ENCODE measurements around the gene FBN3.

The FBN3 gene

DNA sequence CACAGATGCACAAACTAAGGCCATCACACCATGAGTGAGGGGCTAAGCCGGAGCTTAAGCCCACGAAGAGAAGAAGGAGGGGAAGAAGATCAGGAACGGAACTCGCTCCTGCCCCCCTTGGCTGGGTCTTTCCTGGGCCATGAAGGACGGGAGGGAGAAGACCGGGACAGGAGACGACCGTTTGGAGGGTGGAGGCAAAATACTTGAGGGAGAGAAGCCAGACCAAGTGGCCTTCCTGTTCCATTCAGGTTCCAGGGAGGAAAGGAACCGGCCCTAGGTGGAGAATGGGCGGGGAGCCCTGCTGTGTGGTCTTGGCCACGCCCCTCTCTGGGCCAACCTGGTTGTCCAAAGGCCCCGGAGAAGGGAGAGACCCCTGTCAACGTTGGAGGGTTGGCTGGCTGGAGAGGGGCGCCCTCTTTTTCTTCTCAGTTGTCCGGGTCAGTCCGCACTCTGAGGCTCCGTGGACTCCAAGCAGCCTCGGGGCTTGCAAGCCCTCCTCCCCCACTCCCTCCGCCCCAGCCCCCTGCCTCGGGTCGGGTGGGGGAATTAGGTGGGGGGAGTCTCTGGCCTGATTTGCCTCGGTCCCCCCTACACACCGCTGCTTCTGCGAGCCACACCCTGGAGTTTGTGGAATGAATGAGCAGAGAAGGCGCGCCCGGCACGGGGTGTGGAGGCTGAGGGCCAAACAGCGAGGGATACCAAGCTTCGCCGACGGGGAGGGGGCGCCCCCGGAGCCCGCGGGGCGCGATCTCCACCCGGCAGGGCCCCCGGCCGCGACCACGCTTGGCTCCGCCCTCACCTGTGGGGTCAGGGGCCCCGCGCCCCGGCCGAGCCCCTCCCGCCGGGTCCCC lies 757 bp downstream of the FBN3 start:
- no peak for DNase-seq (ENCODE audit: low read depth in 2 of 2)

DNA sequence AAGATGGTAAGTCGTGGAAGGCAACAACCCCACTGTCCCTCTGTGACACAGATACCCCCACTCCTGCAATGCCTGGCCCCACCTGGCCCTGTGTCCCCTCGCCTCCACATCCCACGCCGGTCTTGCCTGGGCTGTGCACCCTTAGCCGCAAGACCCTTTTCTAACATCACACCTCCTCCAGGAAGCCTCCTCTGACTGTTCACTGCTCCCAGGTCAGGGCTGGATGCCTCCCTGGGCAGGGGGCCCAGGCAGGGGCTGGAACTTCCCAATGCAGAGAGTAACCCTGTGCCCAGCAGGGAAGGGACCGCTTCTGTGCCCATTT lies 1.3 kb downstream of the FBN3 start:
- DNase-seq (ENCODE audit: low read depth in 2 of 2) = no peak

DNA sequence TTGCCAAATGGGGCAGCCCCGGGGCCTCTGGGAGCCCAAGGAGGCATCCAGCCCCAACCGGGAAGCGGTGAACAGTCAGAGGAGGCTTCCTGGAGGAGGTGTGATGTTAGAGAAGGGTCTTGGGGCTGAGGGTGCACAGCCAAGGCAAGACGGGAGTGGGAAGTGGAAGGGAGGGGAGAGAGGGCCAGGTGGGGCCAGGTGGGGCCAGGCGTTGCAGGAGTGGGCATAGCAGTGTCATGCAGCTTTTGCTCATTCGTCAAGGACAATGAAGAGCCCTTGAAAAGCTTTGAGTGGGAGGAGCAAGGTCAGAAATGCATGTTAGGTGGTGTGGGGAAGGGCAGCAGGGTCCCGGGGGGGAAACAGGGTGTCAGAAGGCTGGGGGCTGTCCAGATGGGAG lies 1.8 kb downstream of the FBN3 start:
- DNase-seq (ENCODE audit: low read depth in 2 of 2) = no peak

DNA sequence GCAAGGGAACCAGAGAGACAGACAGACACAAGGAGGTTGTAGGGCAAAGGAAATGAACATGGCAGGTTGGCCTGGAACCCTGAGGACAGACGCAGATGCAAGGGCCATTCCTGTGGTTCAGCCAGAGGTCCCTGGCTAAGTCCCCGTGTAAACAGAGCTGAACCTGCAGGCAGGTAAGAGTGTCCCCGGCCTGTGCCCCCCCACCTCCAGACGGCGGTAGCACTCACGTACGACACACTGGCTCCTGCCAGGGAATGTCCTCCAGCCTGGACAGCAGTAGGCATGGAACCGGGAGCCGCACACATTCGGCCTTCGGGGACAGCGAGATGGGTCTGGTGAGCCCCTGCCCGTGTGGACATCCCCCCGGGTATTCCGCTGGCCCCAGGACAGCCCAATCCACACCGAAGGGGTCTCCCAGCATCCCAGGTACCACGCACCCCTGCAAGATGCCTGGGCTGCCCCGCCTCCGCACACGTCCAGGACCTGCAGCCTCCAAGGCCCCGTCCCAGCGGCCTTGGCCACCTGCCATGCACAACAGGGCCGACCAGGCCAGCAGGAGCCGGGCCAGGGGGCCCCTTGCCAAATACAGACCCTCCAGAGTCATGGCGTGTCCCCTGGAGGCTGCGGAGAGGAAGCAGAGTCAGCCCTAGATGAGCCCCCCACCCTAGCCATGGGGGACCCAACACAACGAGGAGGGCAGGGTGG lies 2.4 kb downstream of the FBN3 start:
- no peak for DNase-seq (ENCODE audit: low read depth in 2 of 2)

DNA sequence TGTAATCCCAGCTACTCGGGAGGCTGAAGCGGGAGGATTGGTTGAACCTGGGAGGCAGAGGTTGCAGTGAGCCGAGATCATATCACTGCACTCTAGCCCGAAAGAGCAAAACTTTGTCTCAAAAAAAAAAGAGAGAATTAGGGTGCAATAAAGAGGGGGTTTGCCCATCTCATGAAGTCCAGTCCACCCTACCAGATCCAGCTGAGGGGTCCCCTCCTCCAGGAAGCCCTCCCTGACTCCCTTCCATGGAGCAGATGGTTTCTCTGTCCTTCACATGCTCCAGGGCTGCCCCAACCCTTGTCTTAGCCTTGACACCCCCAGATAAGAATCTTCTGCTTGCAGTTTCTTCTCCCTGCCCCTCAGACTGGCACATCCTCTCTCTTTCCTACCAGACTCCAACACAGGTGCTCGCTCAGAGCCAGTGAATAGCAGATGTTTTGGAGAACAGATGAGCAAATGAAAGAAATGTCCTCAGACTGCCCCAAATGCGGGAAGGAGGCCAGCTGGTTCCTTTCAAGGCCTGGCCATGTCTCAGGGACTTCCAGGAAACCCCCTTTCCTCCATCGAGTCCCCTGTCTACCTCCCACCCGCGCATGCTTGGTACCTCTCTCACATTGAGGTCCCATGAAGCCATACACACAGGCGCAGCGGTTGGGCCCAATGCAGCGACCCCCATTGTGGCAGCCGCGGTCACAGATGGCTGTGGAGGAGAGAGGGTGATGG lies 5.0 kb downstream of the FBN3 start:
- no peak for DNase-seq (ENCODE audit: low read depth in 2 of 2)

DNA sequence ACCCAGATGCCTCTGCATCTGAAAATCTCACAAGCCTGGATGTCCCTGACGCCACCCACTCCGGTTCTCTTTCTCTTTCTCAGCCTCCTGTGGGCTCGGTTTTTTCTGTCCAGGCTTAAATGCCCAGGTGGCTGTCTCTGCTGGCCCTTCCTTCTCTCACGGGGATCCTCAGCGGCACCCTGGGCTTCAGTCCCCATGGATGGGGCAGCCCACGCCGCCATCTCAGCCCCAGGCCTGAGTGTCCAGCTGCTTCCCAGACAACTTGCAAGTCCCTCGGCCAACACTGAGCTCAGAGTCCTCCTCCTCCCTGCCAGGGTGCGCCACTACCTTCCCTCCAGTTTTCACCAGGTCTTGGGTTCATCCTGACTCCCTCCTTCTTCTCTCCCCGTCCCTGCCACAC lies 6.4 kb downstream of the FBN3 start:
- no peak for DNase-seq (ENCODE audit: low read depth in 2 of 2)

DNA sequence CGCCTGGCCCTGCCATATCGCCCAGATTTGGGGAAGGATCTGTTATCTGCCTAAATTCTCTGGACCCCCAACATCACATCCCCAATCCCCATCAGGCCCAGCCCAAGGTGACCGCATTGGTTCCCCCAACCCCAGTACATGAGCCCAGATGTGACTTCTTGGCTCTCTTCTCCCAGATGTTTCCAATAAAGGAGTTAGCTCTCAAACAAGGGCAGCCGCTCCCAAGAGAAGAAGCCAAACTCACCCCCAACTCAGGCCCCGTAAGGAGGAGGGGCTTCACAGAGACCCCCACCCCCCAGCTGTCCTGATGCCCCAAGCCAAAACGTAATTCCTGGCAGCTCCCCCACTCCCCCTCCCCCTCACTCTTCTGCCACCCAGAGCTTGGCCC lies 6.9 kb downstream of the FBN3 start:
- no peak for DNase-seq (ENCODE audit: low read depth in 2 of 2)

DNA sequence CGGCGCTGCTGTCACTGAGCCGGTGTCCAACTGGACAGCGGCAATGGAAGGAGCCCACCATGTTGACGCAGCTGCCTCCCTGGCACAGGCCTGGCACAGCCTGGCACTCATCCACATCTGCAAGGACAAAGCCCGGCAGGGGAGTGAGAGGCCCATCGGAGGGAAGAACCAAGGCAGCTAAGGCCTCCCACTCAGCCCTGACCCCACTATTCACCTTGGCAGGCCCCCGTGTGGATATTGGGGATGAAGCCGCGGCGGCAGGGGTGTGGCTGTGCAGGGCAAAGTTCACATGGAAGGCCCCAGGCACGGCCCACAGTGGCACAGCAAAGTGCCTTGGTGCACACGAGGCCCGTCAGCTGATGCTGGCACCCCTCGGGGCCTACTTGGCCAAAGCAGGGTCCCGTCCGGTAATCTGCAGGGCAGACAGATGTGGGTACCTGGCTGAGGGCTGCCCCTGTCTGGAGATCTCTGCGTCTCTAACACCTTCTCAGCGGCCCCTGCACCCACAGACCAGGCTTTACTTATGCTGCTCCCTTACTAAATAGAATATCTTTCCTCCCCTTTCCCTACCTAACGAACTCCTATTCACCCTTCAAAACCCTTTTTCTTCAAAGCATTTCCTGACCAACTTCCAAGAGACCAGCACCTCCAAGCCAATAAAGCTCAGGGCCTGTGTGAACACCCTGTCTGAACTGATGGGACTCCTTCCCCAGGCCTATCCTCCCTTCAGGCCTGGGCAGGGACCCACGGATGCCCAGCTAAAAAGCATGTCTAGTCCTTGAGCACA lies 7.5 kb downstream of the FBN3 start:
- no peak for DNase-seq (ENCODE audit: low read depth in 2 of 2)

DNA sequence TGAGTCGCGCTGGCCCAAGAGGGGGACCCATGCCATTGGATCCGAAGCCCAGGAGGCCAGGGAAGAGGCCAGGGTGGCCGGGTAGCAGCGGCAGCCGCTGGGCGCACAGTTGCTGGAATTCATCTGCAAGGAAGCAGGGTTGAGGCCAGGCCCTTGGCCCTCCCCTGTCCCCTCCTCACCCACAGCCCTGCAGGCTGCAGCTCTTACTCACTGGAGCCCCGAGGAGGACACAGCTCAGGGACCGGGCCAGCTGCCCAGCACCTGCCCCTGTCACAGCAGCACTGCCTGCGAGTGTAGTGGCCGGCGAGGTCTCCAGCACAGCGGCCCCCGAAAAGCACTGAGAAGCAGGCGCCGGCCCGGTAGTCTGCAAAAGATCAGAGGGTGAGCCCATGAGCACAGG lies 11.2 kb downstream of the FBN3 start:
- no peak for DNase-seq (ENCODE audit: low read depth in 2 of 2)

DNA sequence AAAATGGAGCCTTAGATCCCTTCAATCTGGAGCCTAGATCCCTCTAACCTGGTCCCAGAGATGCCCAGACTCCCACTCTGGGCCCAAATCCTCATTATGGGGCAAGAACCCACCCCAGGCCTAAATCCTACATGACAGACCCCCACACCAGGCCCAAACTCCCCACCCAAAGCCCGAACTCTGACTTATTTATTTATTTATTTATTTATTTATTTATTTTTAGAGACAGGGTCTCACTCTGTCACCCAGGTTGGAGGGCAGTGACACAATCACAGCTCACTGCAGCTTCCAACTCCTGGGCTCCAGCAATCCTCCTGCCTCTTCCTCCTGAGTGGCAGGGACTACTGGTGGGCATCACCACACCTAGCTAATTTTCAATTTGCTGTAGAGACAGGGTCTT lies 12.0 kb downstream of the FBN3 start:
- no peak for DNase-seq (ENCODE audit: low read depth in 2 of 2)

DNA sequence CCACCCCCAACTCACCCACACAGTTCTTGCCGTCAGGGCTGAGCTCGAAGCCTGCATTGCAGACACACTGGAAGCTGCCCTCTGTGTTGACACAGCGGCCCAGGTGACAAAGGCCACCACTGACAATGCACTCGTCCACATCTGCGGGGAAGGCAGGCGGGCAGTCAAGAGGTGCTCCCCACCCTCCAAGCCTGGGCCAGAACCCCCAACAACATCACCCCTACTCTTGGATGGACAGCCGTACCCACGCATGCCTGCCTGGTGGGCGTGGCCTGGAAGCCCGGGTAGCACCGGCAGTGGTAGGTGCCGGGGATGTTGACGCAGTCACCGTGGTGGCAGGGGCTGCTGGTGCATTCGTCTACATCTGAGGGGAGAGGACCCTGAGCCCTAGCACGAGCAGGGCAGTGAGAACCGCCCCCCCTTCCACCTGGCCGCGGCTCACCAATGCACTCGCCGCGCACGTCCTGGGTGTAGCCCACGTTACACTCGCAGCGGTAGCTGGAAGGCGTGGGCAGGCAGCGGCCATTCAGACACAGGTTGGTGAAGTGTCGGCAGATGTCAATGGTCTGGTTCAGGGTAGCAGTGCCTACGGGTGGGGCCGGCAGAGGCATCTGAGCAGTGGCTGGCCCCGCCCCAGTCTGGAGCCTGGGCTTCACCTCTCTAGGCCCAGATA lies 13.3 kb downstream of the FBN3 start:
- DNase-seq (ENCODE audit: low read depth in 2 of 2) = no peak

DNA sequence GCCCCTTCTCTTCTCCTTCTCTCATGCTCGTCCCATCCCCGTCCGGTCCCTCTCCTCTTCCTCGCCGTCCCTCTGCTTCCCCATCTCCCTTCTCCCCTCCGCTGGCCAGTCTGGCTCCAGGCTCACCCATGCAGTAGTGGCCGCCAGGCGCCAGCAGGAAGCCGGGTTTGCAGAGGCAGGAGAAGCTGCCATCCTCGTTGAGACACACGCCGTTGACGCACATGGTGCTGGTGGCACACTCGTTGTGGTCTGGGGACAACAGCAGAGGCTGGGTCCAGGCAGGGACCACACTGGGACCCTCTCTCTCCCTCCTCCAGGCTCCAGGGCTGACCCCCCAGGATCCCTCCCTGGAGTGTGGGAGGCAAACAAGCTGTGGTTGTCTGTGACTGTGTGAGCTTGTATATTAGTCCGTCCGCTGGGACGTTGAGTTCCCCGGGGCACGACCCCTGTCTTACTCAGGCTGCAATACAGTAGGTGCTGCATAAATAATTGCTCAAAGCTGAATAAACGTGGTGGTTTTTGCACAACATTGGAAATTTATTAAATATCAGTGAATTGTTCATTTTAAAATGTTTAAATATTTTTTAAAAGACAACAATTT lies 16.4 kb downstream of the FBN3 start:
- no peak for DNase-seq (ENCODE audit: low read depth in 2 of 2)

DNA sequence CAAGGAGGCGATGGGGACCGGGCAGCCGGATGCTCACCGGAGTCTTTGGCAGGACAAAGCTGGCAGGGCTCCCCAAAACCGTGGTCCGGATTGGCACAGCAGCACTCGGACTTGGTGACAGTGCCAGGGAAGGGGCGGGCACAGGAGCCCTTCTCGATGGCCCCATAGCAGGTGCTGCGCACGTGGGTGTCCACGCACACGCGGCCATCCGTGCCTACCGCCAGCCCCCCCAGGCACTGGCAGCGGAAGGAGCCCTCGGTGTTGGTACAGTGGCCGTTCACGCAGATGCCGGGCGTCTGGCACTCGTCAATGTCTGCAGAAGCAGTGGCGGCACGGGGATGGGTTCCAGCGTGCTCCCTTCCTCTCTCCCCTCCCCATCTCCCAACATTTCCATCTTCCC lies 17.9 kb downstream of the FBN3 start:
- DNase-seq (ENCODE audit: low read depth in 2 of 2) = no peak

DNA sequence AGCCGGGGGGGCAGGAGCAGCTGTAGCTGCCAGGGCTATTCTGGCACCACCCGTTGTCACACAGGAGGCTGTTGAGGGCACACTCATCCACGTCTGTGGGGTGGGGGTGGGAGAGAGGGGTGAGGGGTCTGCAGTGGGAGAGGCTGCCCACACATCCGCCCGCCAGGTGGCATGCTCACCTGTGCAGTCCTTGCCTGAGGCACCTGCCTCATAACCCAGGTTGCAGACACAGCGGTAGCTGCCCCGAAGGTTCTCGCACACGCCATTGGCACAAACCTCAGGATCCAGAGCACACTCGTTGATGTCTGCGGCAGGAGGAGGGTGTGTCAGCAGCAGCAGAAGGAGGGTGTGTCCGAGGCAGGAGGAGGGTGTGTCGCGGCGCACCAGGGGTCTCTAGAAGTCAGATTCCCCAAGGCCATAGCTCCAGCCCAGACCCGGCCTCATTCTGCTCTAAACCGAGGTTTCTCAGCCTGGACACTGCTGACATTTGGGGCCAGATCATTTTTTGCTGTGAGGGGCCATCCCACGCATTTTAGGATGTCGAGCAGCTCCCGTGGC lies 20.3 kb downstream of the FBN3 start:
- DNase-seq (ENCODE audit: low read depth in 2 of 2) = no peak

DNA sequence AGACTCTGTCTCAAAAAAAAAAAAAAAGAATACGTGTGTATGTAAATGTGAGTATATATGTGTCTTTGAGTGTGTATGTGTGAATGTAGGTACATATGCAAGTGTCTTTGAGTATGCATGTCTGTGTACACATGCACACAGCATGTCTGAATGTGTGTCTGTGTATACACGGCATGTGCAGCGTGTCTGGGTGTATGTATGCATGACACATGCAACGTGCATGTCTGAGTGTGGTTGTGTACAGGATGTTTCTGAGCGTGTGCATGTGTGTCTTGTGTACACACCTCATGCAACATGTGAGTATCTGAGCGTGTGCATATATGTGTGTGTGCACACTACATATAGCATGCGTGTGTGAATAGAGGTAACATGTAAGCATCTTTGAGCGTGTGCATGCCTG lies 20.8 kb downstream of the FBN3 start:
- no peak for DNase-seq (ENCODE audit: low read depth in 2 of 2)

DNA sequence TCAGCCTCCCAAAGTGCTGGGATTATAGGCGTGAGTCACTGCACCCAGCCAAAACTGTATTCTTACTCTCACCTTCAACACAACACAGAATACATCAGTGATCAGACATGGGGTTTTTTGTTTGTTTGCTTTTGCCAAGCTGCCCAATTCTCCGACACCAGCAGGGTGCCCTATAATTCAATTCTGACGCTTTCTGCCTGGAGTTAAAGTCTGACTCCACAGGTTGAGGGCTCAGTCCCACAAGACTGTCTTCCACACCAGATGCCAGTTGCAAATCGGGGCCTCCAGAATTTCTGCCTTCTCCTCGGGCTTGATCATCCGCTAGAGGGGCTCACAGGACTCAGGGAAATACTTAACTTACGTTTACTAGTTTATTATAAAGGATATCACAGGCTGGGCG lies 22.1 kb downstream of the FBN3 start:
- DNase-seq (ENCODE audit: low read depth in 2 of 2) = no peak

DNA sequence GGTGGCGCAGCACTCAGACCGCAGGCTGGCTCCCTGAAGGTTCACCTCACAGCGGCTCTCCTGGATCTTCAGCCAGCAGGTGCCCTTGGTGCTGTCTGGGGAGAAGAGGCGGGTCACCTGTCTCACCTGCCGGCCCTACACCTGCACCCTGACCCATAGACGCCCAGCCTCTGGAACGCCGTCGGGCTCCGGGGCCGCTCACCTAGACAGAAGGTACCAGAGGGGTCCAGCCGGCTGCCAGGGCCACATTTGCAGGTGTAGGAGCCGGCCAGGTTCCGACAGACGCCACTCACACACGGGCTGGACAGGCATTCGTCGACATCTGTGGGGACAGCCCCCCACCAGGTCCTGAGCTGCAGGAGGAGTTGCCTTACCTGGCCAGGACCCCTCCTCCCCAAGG lies 22.9 kb downstream of the FBN3 start:
- DNase-seq (ENCODE audit: low read depth in 2 of 2) = no peak

DNA sequence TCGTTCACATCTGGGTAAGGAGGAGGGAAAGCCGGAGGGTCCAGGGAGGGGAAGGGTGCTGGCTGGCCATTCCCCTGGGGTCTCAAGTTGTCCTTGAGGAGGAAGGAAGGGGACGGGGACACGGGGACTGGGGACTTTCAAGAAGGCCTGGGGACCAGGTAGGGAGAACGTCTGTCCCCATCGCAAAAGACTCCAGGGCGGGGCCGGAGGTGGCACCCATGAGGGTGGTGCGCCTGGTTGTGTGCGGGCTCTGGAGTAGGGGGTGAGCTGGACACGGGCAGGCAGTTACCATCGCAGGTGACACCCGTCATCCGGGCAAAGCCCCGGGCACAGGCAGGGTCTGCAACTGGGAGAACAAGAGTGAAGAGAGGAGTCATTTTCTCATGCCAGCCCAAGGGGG lies 23.4 kb downstream of the FBN3 start:
- DNase-seq (ENCODE audit: low read depth in 2 of 2) = no peak

DNA sequence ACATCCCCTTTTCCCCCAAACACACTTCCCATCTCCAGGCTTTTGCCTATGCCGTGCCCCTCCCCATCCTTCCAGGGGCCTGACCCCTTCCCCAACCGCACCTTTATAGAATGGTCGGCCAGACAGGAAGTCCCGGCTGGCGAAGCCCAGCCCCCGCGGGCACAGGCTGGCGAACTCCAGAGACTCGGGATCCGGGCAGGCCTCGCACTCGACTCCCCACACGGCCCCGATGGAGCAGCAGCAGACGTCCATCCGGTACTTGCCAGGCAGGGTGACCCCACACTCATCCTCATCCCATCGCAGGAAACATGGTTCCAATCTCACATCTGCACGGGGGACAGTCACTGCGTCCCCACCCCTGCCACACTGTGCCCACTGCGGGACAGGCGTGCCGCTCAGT lies 25.7 kb downstream of the FBN3 start:
- no peak for DNase-seq (ENCODE audit: low read depth in 2 of 2)

DNA sequence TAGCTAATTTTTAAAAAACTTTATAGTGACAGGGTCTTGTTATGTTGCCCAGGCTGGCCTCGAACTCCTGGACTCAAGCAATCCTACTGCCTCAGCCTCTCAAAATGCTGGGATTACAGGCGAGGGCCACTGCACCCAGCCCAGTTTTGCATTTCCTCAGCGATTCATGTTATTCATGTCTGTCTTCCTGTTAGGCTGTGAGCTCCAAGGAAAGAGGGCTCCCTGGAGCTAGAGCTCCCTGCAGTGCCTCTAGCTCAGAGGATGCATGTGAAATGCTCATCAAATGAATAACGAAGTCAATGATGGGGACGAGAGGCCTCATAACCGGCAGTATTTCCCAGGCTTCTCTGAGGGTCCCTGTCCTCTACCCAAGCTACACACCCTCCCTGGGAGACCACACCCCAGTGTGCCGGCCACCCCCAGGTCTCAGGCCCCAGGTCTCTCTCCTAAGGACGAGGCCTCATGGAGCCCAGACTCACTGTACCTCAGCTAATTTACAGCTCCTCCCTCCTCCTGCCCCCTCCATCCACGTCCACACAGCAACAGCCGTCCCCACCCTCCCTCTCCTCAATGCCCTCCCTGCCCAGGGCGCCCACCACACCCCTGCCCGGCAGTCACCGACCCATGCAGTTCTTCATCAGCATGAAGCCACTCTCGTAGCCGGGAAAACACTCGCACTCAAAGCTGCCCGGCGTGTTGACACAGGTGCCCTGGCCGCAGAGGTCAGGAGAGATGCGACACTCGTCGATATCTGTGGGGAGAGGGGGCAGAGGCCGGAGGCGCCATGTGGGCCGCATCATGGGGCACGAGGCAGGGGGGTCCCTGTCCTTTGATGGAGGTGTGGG lies 28.5 kb downstream of the FBN3 start:
- no peak for DNase-seq (ENCODE audit: low read depth in 2 of 2)
